ENCODE measurements around the gene LYRM4.

The LYRM4 gene

GRCh38 chr6:5100806-5101205, 159.9 kb downstream of the LYRM4 start:
- no peak for TF ChIP-seq CTCF (conservative IDR thresholded peaks at IDR 0.05)

GRCh38 chr6:5099537-5099936, 161.2 kb downstream of the LYRM4 start:
- TF ChIP-seq CTCF (conservative IDR thresholded peaks at IDR 0.05), result no peak
- H3K27ac ChIP-seq, result no peak overlapping the region

More at GRCh38 chr6:5100806-5101205, 159.9 kb downstream of the LYRM4 start:
- no peak overlapping the region for H3K27ac ChIP-seq

- no peak for TF ChIP-seq CTCF (conservative IDR thresholded peaks at IDR 0.05)
Measured at GRCh38 chr6:5098501-5099270, 162.1 kb downstream of the LYRM4 start.

DNA sequence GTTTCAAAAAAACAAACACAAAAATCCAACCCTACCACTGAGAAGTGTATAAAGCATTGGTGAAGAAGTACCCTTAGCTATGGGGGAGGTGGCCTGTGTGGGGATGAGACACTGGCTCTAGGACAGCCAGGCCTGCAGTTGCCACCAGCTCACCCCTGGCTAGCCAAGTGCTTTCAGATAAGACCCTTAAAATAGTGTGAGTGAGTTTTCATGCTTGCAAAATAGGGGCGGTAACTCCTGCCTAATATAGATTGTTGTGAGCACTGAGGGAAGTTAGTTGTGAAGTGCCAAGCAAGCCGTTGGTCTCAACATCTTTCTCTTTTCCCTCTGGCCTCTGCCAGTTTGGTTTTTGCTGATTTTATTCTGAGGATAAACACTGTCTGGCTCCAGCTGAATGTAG, 164.3 kb downstream of the LYRM4 start:
- TF ChIP-seq CTCF (conservative IDR thresholded peaks at IDR 0.05), result no peak

More at GRCh38 chr6:5098501-5099270, 162.1 kb downstream of the LYRM4 start:
- no peak overlapping the region for H3K27ac ChIP-seq

DNA sequence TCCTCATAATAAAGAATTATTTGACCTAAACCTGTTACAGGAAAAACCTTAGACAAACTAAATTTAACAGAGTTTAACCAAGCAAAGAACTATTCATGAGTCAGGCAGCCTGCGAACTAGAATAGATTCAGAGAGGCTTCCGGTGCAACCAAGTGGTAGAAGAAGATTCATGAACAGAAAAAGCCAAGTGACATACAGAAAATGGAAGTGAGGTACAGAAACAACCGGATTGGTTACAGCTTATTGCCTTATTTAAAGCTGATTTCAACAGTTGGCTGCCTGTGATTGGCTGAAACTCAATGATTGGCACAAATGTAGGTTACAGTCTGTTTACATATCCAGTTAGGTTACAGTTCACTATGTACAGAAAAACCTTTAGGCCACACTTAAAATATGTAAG, 165.5 kb downstream of the LYRM4 start:
- no peak overlapping the region for H3K27ac ChIP-seq
- TF ChIP-seq CTCF (conservative IDR thresholded peaks at IDR 0.05), result no peak

More for the DNA sequence above, 164.3 kb downstream of the LYRM4 start:
- no peak overlapping the region for H3K27ac ChIP-seq

DNA sequence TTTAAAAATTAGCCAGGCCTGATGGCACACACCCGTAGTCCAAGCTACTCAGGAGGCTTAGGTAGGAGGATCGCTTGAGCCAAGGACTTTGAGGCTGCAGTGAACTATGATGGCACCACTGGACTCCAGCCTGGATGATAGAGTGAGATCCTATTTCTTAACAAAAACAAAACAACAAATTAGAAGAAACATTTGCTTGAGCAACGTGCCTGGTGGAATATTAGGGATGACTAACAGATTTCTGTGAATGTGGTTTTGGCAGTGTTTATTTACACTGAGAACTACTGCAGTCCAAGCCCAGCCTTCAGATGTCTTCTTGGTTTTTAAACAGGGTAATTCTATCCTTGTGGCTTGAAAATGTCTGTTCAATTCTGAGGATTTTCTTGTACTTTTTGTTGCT, 166.4 kb downstream of the LYRM4 start:
- no peak for TF ChIP-seq CTCF (conservative IDR thresholded peaks at IDR 0.05)

DNA sequence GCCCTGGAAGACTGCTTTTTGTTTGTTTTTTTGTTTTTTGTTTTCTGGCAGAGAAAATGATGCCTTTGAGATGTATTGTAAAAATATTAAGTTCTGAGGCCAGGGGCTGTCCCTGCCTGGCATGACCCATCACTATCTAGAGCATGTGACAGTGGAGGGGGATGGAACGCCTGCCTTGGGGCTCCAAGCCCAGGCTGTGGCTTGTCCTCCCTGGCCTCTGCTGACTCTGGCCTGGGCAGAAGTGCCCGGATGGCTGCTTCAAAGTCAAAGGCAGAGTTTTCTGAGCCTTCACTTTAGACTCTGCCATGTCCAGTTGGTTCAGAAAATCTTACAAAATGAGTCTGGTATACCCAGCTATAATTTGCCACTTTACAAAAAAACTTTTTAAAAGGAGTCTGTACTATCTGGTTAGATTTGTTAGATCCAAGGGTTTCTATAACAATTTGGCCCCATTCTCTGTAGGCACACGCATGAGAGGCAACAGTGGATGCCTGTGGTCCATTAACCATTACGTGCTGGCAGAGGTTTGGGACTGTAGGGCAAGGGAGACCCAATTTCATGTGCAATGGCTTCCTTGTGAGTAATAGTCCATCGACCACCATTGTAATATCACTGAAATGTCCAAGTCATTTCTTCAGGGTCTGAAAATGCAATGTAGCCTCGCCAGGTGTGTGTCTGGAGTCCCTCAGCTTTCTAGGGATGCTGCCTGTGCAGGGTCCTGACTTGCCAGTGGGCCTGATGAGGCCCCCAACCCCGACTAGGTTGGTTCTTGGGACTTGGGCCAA, 167.3 kb downstream of the LYRM4 start:
- no peak for TF ChIP-seq CTCF (conservative IDR thresholded peaks at IDR 0.05)
- no peak overlapping the region for H3K27ac ChIP-seq

More for the DNA sequence above, 166.4 kb downstream of the LYRM4 start:
- no peak overlapping the region for H3K27ac ChIP-seq

All from VCaP (cell line).